Right lobe of liver (tissue), 4 donors: ENCODE measurements around the gene CNTN2.

Experiments
- CTCF ChIP-seq, 4 donors: fragments of 200-600 bp in 3 of 4; fragments of 450-650 bp in 1 of 4; IDR thresholded peaks; one replicate each; pipeline versions ENCODE4 v1.5.1 to v1.8.0; 2016 to 2022; ENCODE audit warnings: antibody characterized with exemption in 4 of 4, mild to moderate bottlenecking in 2 of 4
- POLR2A ChIP-seq: fragments of 450-650 bp; IDR thresholded peaks from one replicate; pipeline ENCODE4 v1.6.1; 2017; ENCODE audit warnings: antibody characterized with exemption, mild to moderate bottlenecking
- donor health status: DM: no; HTN: no; CAD: no.
- donor health status: DM: no; HTN: no; CAD: no.
- donor health status: DM: no; HTN: yes; CAD: no.

GRCh38 chr1:205098242-205098641, 55.2 kb downstream of the CNTN2 start:
- TF ChIP-seq POLR2A (no peak), CTCF (IDR thresholded peaks at IDR 0.05) (no peak)
